Measurements from ENCODE around the gene PEMT. TPM values are rescaled to one million over a fixed set of nuclear protein-coding genes. Genes with fewer than 3 reads are reported as not detected.

PEMT gene
- total RNA-seq, 1 experiment from 2014 or later: 27.0 TPM

- Histone ChIP-seq H3K27ac (ENCODE audit: low read length) (no peak overlapping the region), H3K4me3 (ENCODE audit: low read depth in 2 of 2, low read length in 2 of 2) (no peak overlapping the region), H3K27me3 (ENCODE audit: control insufficient read depth, insufficient read depth, low read length) (no peaks in the 10 kb centered on the region), H3K9me3 (ENCODE audit: control insufficient read depth, insufficient read depth, low read depth, low read length) (no peaks in the 10 kb centered on the region), H3K36me3 (ENCODE audit: control insufficient read depth, insufficient read depth, low read length) (no peaks in the 10 kb centered on the region), H3K4me1 (ENCODE audit: control insufficient read depth, insufficient read depth, low read length) (no peaks in the 10 kb centered on the region)
- no peak for TF ChIP-seq POLR2AphosphoS5 (IDR thresholded peaks at IDR 0.05; ENCODE audit: low read depth, low read length)
- TF ChIP-seq REST (IDR thresholded peaks at IDR 0.05; ENCODE audit: insufficient read depth in 1 of 2, low read depth in 2 of 2, low read length in 1 of 2): no peak
- no peak for TF ChIP-seq CTCF (IDR thresholded peaks at IDR 0.05)
- TF ChIP-seq SIN3A (IDR thresholded peaks at IDR 0.05; ENCODE audit: borderline replicate concordance, insufficient read depth, low read depth, low read length): no peak
- TF ChIP-seq TCF7L2 (IDR thresholded peaks at IDR 0.05; ENCODE audit: low read depth, low read length): no peak
- in situ Hi-C loops (cut with HindIII; ENCODE audit: low pct_unique_long_range_greater_than_20kb, low sequenced_read_pairs) (no loop called here), intact Hi-C loops (cut with micrococcal nuclease; ENCODE audit: unreplicated experiment) (no loop called here)
- BruUV-seq (replicated peaks): no TSS peak
- POLR2A ChIA-PET: no interaction called here
- CTCF ChIA-PET: no interaction called here
- DNase-seq (ENCODE audit: low read depth, low spot score) (no peak), ATAC-seq (no peak)
Measured at GRCh38 chr17:17545984-17546383, 45.5 kb downstream of the PEMT start.

- H3K9me3 ChIP-seq (ENCODE audit: control insufficient read depth, insufficient read depth, low read depth, low read length): no peaks in the 10 kb centered on the region
- POLR2A ChIA-PET: no interaction called here
- in situ Hi-C loops (cut with HindIII; ENCODE audit: low pct_unique_long_range_greater_than_20kb, low sequenced_read_pairs) (no loop called here), intact Hi-C loops (cut with micrococcal nuclease; ENCODE audit: unreplicated experiment) (no loop called here)
- H3K4me3 ChIP-seq (ENCODE audit: low read depth in 2 of 2, low read length in 2 of 2): no peak overlapping the region
- H3K27ac ChIP-seq (ENCODE audit: low read length): no peak overlapping the region
- TF ChIP-seq SIN3A (IDR thresholded peaks at IDR 0.05; ENCODE audit: borderline replicate concordance, insufficient read depth, low read depth, low read length): no peak
- TF ChIP-seq CTCF (IDR thresholded peaks at IDR 0.05): no peak
- TF ChIP-seq REST (IDR thresholded peaks at IDR 0.05; ENCODE audit: insufficient read depth in 1 of 2, low read depth in 2 of 2, low read length in 1 of 2): no peak
- TF ChIP-seq TCF7L2 (IDR thresholded peaks at IDR 0.05; ENCODE audit: low read depth, low read length): no peak
- TF ChIP-seq POLR2AphosphoS5 (IDR thresholded peaks at IDR 0.05; ENCODE audit: low read depth, low read length): no peak
- ATAC-seq (no peak), DNase-seq (ENCODE audit: low read depth, low spot score) (no peak)
- no peaks in the 10 kb centered on the region for H3K4me1 ChIP-seq (ENCODE audit: control insufficient read depth, insufficient read depth, low read length)
- H3K36me3 ChIP-seq (ENCODE audit: control insufficient read depth, insufficient read depth, low read length): no peaks in the 10 kb centered on the region
- BruUV-seq (replicated peaks): no TSS peak
- no peaks in the 10 kb centered on the region for H3K27me3 ChIP-seq (ENCODE audit: control insufficient read depth, insufficient read depth, low read length)
- CTCF ChIA-PET: no interaction called here
Measured at GRCh38 chr17:17545031-17545820, 46.3 kb downstream of the PEMT start.

Measured in Panc1 (cell line).